ENCODE measurements around the gene HK1. TPM values are rescaled to one million over a fixed set of nuclear protein-coding genes. Genes with fewer than 3 reads are reported as not detected.
A peak's percentile ranks its signal among the peaks of the same experiment; 100 is the strongest.
"Not testable (repeated sequence)": the region's sequence is repeated elsewhere in the genome, so short reads cannot be mapped to it uniquely, and the experiment has no call there.

The HK1 gene
- total RNA-seq, 1 donor from 2014 or later, result 84.0 TPM

DNA sequence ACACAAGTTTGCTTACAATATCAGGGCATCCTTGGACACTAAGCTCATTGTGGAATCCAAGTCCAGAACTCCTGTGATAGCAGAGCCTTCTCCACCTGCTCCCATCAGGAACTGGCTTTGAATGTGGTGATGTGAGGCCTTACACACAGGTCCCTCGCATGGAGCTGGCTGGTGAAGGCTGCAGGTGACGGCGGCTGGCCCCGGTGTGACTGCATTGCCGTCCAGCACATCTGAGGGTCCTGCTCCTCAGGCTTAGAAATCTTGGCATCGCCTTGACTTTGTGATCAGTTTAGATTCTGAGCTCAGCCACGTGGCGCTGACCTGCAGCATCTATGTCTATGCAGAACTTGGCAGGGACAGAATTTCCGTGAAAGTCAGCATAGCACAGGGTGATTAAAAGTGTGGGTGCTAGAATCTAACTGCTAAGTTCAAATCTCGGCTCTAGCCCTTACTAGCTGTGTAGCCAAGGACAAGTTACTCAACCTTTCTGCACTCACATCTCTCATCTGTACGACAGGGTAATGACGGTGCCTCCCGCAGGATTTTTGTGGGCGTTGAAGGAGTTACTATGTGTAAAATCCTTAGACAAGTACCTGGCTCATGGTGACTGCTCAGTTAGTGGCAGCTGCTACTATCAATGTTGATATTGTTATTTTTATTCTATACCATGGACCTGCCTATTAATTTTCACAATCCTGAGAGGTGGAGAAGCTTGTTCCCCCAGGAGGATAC, 31.5 kb upstream of the HK1 start:
- no peak overlapping the region for H3K4me3 ChIP-seq
- DNase-seq (no peak), ATAC-seq (no peak)
- intact Hi-C loops (cut with DNase I), result no loop called here
- no peaks in the 10 kb centered on the region for H3K27me3 ChIP-seq
- TF ChIP-seq CTCF (IDR thresholded peaks at IDR 0.05), result no peak
- H3K36me3 ChIP-seq, result no peaks in the 10 kb centered on the region
- H3K9me3 ChIP-seq, result no peaks in the 10 kb centered on the region
- no peaks in the 10 kb centered on the region for H3K4me1 ChIP-seq
- H3K27ac ChIP-seq, result no peak overlapping the region

GRCh38 chr10:69247313-69247710, 31.0 kb upstream of the HK1 start:
- Histone ChIP-seq H3K27me3 (no peaks in the 10 kb centered on the region), H3K9me3 (no peaks in the 10 kb centered on the region), H3K27ac (no peak overlapping the region), H3K36me3 (peaks cover 3% of the 10 kb centered on the region), H3K4me1 (no peaks in the 10 kb centered on the region), H3K4me3 (no peak overlapping the region)
- intact Hi-C loops (cut with DNase I), result no loop called here
- DNase-seq, result no peak
- ATAC-seq, result no peak
- no peak for TF ChIP-seq CTCF (IDR thresholded peaks at IDR 0.05)

DNA sequence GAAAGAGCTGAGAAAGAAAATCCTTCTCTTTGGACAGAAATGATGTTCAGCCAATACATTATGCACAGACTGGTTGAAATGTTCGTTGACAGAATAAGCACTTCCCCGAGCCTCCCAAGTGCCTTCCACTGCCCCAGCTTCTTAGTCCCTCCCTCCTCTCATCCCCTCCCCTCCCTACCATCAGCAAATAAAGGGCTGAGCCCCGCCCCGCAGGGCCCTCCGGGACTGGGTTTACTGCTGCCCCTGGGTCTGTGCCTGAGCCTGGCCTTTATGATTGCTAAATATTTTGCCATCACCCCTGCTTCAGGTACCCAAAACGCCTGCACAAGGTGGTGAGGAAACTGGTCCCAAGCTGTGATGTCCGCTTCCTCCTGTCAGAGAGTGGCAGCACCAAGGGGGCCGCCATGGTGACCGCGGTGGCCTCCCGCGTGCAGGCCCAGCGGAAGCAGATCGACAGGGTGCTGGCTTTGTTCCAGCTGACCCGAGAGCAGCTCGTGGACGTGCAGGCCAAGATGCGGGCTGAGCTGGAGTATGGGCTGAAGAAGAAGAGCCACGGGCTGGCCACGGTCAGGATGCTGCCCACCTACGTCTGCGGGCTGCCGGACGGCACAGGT, 30.1 kb upstream of the HK1 start:
- ATAC-seq, result peak; percentile 12
- no peak for TF ChIP-seq CTCF (IDR thresholded peaks at IDR 0.05)
- no peak for DNase-seq
- Histone ChIP-seq H3K36me3 (peaks cover 3% of the 10 kb centered on the region), H3K4me1 (no peaks in the 10 kb centered on the region), H3K9me3 (no peaks in the 10 kb centered on the region), H3K27me3 (no peaks in the 10 kb centered on the region), H3K27ac (no peak overlapping the region), H3K4me3 (no peak overlapping the region)
- intact Hi-C loops (cut with DNase I), result no loop called here

GRCh38 chr10:69250041-69250440, 28.3 kb upstream of the HK1 start:
- H3K27ac ChIP-seq, result no peak overlapping the region
- H3K9me3 ChIP-seq, result no peaks in the 10 kb centered on the region
- DNase-seq, result no peak
- no peaks in the 10 kb centered on the region for H3K4me1 ChIP-seq
- no peak for ATAC-seq
- TF ChIP-seq CTCF (IDR thresholded peaks at IDR 0.05), result no peak
- no peak overlapping the region for H3K4me3 ChIP-seq
- no peaks in the 10 kb centered on the region for H3K27me3 ChIP-seq
- H3K36me3 ChIP-seq, result peaks cover 3% of the 10 kb centered on the region
- intact Hi-C loops (cut with DNase I), result no loop called here

DNA sequence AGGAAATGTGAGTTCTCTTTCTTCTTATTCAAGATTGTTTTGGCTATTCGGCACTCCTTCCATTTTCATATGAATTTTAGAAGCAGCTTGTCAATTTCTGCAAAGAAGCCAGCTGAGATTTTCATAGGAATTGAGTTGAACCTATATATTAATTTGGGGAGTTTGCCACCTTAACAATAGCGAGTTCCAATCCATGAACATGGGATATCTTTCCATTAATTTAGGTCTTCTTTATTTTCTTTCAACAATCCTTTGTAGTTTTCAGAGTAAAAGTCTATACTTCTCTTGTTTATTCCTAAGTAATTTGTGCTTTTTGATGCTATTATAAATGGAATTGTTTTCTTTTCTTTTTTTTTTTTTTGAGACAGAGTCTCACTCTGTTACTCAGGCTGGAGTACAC, 26.9 kb upstream of the HK1 start:
- intact Hi-C loops (cut with DNase I); ATAC-seq; DNase-seq; H3K27me3 ChIP-seq; H3K9me3 ChIP-seq; H3K4me1 ChIP-seq; H3K4me3 ChIP-seq; H3K27ac ChIP-seq; H3K36me3 ChIP-seq: not testable (repeated sequence)

- DNase-seq (no peak), ATAC-seq (no peak)
- no peak overlapping the region for H3K4me3 ChIP-seq
- peaks cover 3% of the 10 kb centered on the region for H3K36me3 ChIP-seq
- intact Hi-C loops (cut with DNase I), result no loop called here
- H3K4me1 ChIP-seq, result no peaks in the 10 kb centered on the region
- H3K27me3 ChIP-seq, result no peaks in the 10 kb centered on the region
- H3K27ac ChIP-seq, result no peak overlapping the region
- no peak for TF ChIP-seq CTCF (IDR thresholded peaks at IDR 0.05)
- H3K9me3 ChIP-seq, result no peaks in the 10 kb centered on the region
Observed at GRCh38 chr10:69253171-69253570, 25.1 kb upstream of the HK1 start.

Measured in upper lobe of right lung (tissue), 1 donor.